HEK293 (cell line): Measurements from ENCODE around the gene PTPN9.
"Not testable (repeated sequence)": the region's sequence is repeated elsewhere in the genome, so short reads cannot be mapped to it uniquely, and the experiment has no call there.

Source experiments
- CTCF ChIA-PET: fragments of 350-600 bp; formaldehyde crosslinking; extraction: SDS; loops from one replicate; lab custom pipeline; 2021; ENCODE audit warnings: antibody characterized with exemption; lab: Yijun Ruan, JAX
- POLR2A ChIA-PET: fragments of 300-600 bp; formaldehyde crosslinking; extraction: SDS; loops from one replicate; lab custom pipeline; 2020; ENCODE audit warnings: antibody characterized with exemption, inconsistent platforms; lab: Yijun Ruan, JAX
- H3K27ac ChIP-seq: fragments of 200-500 bp; sonication (Bioruptor generic); 2 replicates; pipeline ENCODE4 v1.5.1; 2014; ENCODE audit warnings: low read depth, low read length, control low read depth, inconsistent platforms; ENCODE audit errors: extremely low read depth
- H3K36me3 ChIP-seq, 2 experiments: fragments of 200-500 bp in 1 of 2; sonication (Bioruptor generic) in 1 of 2; 1 replicate in 1 of 2; 2 replicates in 1 of 2; pipeline ENCODE4 v1.5.1; 2014 to 2017; ENCODE audit warnings: inconsistent platforms in 2 of 2, low read length in 2 of 2; ENCODE audit not compliant: control insufficient read depth in 2 of 2, insufficient read depth in 1 of 2
- H3K4me1 ChIP-seq: fragments of 200-500 bp; sonication (Bioruptor generic); 2 replicates; pipeline ENCODE4 v1.5.1; 2014; ENCODE audit warnings: mild to moderate bottlenecking, low read length, inconsistent platforms; ENCODE audit not compliant: control insufficient read depth, insufficient read depth
- H3K4me3 ChIP-seq: 2 replicates; pipeline ENCODE4 v1.5.1; 2011; ENCODE audit warnings: low read depth, mild to moderate bottlenecking, control low read depth, low read length, moderate library complexity
- H3K9me3 ChIP-seq: fragments of 200-500 bp; sonication (Bioruptor generic); 2 replicates; pipeline ENCODE4 v1.5.1; 2014; ENCODE audit warnings: low read depth, low read length, inconsistent platforms; ENCODE audit not compliant: control insufficient read depth, insufficient read depth
- EGR2 ChIP-seq: fragments of 450-650 bp; formaldehyde crosslinking; IDR thresholded peaks from 2 replicates; pipeline ENCODE4 v1.5.1; 2016; ENCODE audit warnings: low read depth, missing biosample characterization, missing genetic modification characterization
- FEZF1 ChIP-seq: fragments of 450-650 bp; formaldehyde crosslinking; IDR thresholded peaks from 2 replicates; pipeline ENCODE4 v1.5.1; 2016; ENCODE audit warnings: missing biosample characterization, missing genetic modification characterization
- KLF1 ChIP-seq: fragments of 450-650 bp; formaldehyde crosslinking; IDR thresholded peaks from 2 replicates; pipeline ENCODE4 v1.5.1; 2016; ENCODE audit warnings: missing biosample characterization, missing genetic modification characterization
- KLF10 ChIP-seq: fragments of 450-650 bp; IDR thresholded peaks from 2 replicates; pipeline ENCODE4 v1.5.1; 2018; ENCODE audit warnings: missing biosample characterization, mild to moderate bottlenecking, missing genetic modification characterization
- PRDM6 ChIP-seq: fragments of 450-650 bp; formaldehyde crosslinking; IDR thresholded peaks from 2 replicates; pipeline ENCODE4 v1.5.1; 2017; ENCODE audit warnings: missing biosample characterization, missing genetic modification characterization
- SCRT1 ChIP-seq: fragments of 450-650 bp; formaldehyde crosslinking; IDR thresholded peaks from 2 replicates; pipeline ENCODE4 v1.5.1; 2016; ENCODE audit warnings: missing biosample characterization, missing genetic modification characterization, borderline replicate concordance
- ZBTB10 ChIP-seq: fragments of 450-650 bp; formaldehyde crosslinking; IDR thresholded peaks from 2 replicates; pipeline ENCODE4 v1.5.1; 2016; ENCODE audit warnings: missing biosample characterization, missing genetic modification characterization
- ZFHX2 ChIP-seq: fragments of 450-650 bp; formaldehyde crosslinking; conservative IDR thresholded peaks from 2 replicates; pipeline ENCODE4 v1.5.1; 2016; ENCODE audit warnings: missing biosample characterization, missing genetic modification characterization
- ZNF133 ChIP-seq: fragments of 450-650 bp; formaldehyde crosslinking; IDR thresholded peaks from 2 replicates; pipeline ENCODE4 v1.5.1; 2016; ENCODE audit warnings: missing biosample characterization, missing genetic modification characterization
- ZNF146 ChIP-seq: fragments of 450-650 bp; formaldehyde crosslinking; IDR thresholded peaks from 2 replicates; pipeline ENCODE4 v1.5.1; 2016; ENCODE audit warnings: missing biosample characterization, missing genetic modification characterization
- ZNF280D ChIP-seq: fragments of 450-650 bp; formaldehyde crosslinking; IDR thresholded peaks from 2 replicates; pipeline ENCODE4 v1.5.1; 2016; ENCODE audit warnings: missing biosample characterization, missing genetic modification characterization
- ZNF48 ChIP-seq: fragments of 450-650 bp; formaldehyde crosslinking; IDR thresholded peaks from 2 replicates; pipeline ENCODE4 v1.5.1; 2016; ENCODE audit warnings: missing biosample characterization, missing genetic modification characterization
- ZNF580 ChIP-seq: fragments of 450-650 bp; formaldehyde crosslinking; IDR thresholded peaks from 2 replicates; pipeline ENCODE4 v1.5.1; 2016; ENCODE audit warnings: missing biosample characterization, missing genetic modification characterization
- ZNF600 ChIP-seq: fragments of 450-650 bp; formaldehyde crosslinking; IDR thresholded peaks from 2 replicates; pipeline ENCODE4 v1.5.1; 2016; ENCODE audit warnings: missing biosample characterization, missing genetic modification characterization
- ZNF624 ChIP-seq: fragments of 450-650 bp; formaldehyde crosslinking; IDR thresholded peaks from 2 replicates; pipeline ENCODE4 v1.5.1; 2017; ENCODE audit warnings: missing biosample characterization, missing genetic modification characterization
- ZNF776 ChIP-seq: fragments of 450-650 bp; formaldehyde crosslinking; IDR thresholded peaks from 2 replicates; pipeline ENCODE4 v1.5.0; 2017; ENCODE audit warnings: missing biosample characterization, missing genetic modification characterization, borderline replicate concordance
- TF ChIP-seq, protein P1 (sequence below): fragments of 450-650 bp; formaldehyde crosslinking; IDR thresholded peaks from 2 replicates; pipeline ENCODE4 v1.5.1; 2016; ENCODE audit warnings: missing biosample characterization, missing genetic modification characterization

Gene PTPN9

DNA sequence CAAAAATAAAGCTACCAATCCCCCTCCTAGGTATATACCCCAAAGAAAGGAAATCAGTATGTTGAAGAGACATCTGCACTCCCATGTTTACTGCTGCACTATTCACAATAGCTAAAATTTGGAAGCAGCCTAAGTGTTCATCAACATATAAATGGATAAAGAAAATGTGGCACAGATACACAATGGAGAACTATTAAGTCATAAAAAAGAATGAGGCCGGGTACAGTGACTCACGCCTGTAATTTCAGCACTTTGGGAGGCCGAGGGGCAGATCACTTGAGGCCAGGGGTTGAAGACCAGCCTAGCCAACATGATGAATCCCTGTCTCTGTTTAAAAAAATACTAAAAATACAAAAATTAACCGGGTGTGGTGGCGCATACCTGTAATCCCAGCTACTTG is 10.0 kb upstream of the PTPN9 start:
- CTCF ChIA-PET = interaction anchor here (1.0 to 1.7 kb wide), 2 partner anchors 9 to 10 kb away, joined by 4 to 5 read pairs; partner anchors contain the start of gene PTPN9
- Histone ChIP-seq H3K4me3 (no peak overlapping the region), H3K36me3 (peaks cover 3 to 10% of the 10 kb centered on the region in 2 experiments; a peak in 2 of 3 replicates), H3K9me3 (no peaks in the 10 kb centered on the region)
- TF ChIP-seq PRDM6 (tag by site-specific recombination) = no peak
- TF ChIP-seq ZNF146 = 0 out of 2 replicates have a peak, but pooled peaks have one; percentile 30
- TF ChIP-seq, all 188 proteins: peak for 1
- Histone ChIP-seq H3K4me1 (peaks cover 2% of the 10 kb centered on the region; the same call in 1 of the 2 replicates), H3K27ac (no peak overlapping the region)
- POLR2A ChIA-PET = no interaction called here

GRCh38 chr15:75586422-75586821 is 7.3 kb upstream of the PTPN9 start:
- TF ChIP-seq ZNF146 (peak; percentile 100), ZNF580 (tag by site-specific recombination) (peak; percentile 92), ZNF280D (tag by site-specific recombination) (peak; percentile 90)
- H3K36me3 ChIP-seq, H3K27ac ChIP-seq, H3K4me1 ChIP-seq, POLR2A ChIA-PET, H3K4me3 ChIP-seq, H3K9me3 ChIP-seq, CTCF ChIA-PET: not testable (repeated sequence)

- Histone ChIP-seq H3K4me1 (peaks cover 11% of the 10 kb centered on the region), H3K4me3 (no peak overlapping the region), H3K27ac (no peak overlapping the region), H3K36me3 (no peaks in the 10 kb centered on the region; a peak in 1 of 3 replicates), H3K9me3 (no peaks in the 10 kb centered on the region)
- POLR2A ChIA-PET = interaction anchor here (0.8 kb wide), 1 partner anchor 11 kb away, joined by 3 read pairs; no protein-coding TSS in a partner anchor
- CTCF ChIA-PET = no interaction called here
- TF ChIP-seq ZNF48 (tag by site-specific recombination) (no peak), FEZF1 (tag by site-specific recombination) (no peak), SCRT1 (tag by site-specific recombination) (no peak), ZNF624 (tag by site-specific recombination) (no peak), ZBTB10 (no peak), EGR2 (peak; percentile 88), ZNF776 (tag by site-specific recombination) (no peak), KLF1 (tag by site-specific recombination) (no peak), ZNF600 (tag by site-specific recombination) (0 out of 2 replicates have a peak, but pooled peaks have one; percentile 12), ZFHX2 (tag by site-specific recombination) (peak; percentile 92), ZNF133 (tag by site-specific recombination) (no peak), KLF10 (tag by site-specific recombination) (peak; percentile 65)
- TF ChIP-seq, protein P1, sequence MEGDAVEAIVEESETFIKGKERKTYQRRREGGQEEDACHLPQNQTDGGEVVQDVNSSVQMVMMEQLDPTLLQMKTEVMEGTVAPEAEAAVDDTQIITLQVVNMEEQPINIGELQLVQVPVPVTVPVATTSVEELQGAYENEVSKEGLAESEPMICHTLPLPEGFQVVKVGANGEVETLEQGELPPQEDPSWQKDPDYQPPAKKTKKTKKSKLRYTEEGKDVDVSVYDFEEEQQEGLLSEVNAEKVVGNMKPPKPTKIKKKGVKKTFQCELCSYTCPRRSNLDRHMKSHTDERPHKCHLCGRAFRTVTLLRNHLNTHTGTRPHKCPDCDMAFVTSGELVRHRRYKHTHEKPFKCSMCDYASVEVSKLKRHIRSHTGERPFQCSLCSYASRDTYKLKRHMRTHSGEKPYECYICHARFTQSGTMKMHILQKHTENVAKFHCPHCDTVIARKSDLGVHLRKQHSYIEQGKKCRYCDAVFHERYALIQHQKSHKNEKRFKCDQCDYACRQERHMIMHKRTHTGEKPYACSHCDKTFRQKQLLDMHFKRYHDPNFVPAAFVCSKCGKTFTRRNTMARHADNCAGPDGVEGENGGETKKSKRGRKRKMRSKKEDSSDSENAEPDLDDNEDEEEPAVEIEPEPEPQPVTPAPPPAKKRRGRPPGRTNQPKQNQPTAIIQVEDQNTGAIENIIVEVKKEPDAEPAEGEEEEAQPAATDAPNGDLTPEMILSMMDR = no peak
Measured at GRCh38 chr15:75584121-75584520, 5.0 kb upstream of the PTPN9 start.
